Glomerular visceral epithelial cell (primary cell): Measurements from ENCODE around the gene NTM.
"Not testable (repeated sequence)": the region's sequence is repeated elsewhere in the genome, so short reads cannot be mapped to it uniquely, and the experiment has no call there.

Experiments used
- DNase-seq: peaks from one replicate; pipeline ENCODE4 v3.0.0-alpha.2; 2016; ENCODE audit errors: extremely low spot score

Gene NTM

DNA sequence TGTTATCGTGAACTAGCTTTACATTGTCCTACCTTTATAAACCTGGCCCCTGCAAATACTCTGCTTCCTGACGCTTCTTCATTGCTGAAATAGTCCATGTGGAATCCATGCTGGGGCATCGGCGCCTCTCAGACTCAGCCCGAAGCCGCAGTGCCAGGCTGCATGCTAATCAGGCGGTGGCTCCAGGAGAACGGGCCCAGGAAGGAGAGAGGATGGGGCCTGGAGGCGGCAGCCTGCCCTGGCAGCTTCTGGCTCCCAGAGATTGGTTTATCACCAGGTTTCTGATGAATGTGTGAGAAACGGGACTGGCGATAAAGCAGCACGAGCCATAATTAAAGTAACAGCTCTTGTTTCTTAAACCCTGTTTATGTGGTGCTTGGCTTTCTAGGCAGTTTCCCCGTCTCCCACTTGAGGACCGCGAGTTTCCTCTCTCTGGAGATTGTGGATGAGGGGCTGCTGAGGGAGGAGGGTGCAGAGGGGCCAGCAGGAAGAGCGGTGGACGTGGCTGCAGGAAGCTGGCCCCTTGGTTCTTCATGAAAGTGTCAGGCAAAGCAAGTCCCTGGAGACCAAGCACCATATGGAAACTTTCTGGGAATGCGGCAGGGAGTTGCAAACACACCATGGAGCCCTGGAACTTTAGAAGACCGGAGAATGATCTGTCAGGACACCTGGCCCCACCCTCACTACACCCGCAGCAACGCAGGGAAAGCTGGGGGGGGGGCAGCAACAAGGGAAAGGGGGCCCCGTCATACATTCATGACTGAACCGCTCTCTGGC, 93.4 kb downstream of the NTM start:
- no peak for DNase-seq

DNA sequence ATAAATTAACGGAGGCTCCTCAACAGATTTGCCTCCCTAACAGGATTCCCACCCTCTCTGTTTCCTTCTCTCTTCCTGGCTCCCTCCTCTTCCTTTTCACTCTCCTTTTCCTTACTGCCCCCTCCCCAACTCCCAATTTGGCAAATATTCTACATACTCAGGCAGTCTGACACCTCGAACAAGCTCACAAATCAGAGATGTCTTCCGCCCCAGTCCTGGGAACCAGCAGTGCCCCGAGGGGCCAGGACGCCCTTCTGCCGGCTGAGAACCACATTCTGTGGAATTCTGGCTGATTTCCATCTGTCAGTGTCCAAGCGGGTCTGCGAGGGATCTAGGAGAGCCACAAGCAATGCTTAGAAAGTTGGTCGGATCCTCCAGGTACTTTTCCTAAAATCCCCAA, 94.0 kb downstream of the NTM start:
- no peak for DNase-seq

GRCh38 chr11:131465039-131465438, 94.6 kb downstream of the NTM start:
- DNase-seq: no peak

- DNase-seq: no peak
Observed at GRCh38 chr11:131465746-131466145, 95.3 kb downstream of the NTM start.

DNA sequence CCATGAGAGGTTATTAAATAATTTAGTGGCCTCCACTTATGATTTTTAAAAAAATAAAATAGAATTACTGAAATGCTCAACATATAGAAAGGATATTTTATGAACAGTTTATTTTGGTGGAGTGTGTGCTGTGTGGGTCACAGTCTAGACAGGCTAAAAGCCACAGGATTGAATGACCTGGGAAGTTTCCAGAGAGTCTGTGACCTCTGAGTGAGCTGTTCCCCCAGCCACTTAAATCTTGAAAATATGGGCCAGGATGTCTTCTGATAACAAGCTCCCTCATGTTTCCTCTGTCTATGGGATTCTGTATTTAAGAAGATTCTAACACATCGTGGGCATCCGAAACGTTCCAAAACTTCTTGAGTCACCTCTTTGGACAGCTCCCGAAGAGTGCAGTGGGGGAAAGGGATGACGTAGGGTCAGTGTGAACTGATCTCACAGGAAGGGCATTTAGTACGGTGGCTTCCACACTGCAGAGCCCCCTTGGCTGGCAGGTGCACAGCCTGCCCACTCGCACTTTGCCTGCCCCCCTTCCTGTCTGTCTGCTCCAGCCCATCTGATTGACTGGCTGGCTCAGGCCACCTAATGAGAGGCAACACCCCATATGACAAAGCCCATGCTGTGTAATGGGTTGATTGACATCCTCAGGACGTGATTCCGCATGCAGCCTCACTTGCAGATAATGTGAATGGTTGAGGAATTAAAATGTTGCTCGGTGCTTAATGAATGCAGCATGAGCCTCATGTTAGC, 97.4 kb downstream of the NTM start:
- DNase-seq: no peak

- DNase-seq: no peak
Observed at GRCh38 chr11:131468565-131468964, 98.2 kb downstream of the NTM start.

- no peak for DNase-seq
Observed at GRCh38 chr11:131470216-131470925, 100.0 kb downstream of the NTM start.

DNA sequence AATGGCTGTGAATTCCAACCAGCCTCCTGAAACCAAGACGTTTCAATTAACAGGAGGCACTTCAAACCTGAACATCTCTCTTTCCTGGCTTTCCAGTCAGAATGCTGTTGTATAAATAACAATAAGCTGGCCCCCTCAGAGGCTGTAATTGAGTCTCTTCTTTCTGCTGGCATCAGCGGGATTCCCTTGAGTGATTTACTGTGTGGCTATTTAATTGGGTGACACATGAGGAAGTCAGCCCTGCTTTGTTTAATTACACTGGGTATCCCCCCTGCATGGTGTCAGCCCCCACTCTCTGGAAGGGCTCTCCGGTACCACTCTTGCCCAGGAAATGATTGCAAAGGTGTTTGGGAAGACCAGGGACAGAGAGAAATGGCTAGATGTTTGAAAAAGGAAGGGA, 101.6 kb downstream of the NTM start:
- DNase-seq: no peak

- no peak for DNase-seq
Observed at GRCh38 chr11:131474947-131475346, 104.5 kb downstream of the NTM start.

GRCh38 chr11:131476266-131476665, 105.9 kb downstream of the NTM start:
- no peak for DNase-seq

DNA sequence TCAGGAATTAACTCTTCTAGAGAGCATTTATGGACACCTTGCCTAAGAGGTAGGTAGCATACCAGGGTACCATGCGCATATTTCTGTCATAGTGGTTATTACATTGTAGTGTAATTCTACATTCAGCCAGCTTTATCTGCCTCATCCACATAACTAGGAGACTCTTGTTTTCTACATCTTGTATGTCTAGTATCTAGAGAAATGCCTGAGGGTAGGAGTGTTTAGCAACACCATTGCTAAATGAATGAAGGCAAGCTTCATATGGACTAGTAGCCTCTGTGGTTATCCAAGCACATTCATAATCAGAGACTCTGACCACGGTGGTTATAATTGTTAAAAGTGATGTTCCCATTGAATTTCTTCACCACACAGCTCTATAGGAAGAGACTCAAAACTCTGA, 107.9 kb downstream of the NTM start:
- no peak for DNase-seq

DNA sequence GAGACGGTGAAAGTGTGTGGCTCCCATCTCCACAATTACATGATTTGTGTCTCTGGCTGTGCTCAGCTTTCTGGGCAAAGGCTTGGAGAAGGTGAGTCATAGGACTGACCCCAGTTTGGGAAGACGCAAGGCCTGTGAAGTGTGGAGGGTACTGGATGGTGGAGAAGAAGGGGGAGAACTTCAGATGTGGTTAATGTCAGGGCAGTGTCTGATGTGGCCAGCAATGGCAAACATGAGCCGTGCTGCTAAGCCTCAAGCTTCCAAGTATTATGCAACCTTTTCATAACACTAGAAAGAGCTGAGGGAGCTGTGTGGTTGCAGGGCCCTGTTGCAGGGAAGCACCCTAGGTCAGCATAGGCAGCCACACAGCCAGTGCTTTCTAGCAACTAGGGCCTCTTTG, 110.9 kb downstream of the NTM start:
- peak; percentile 25 for DNase-seq

GRCh38 chr11:131481971-131482370, 111.6 kb downstream of the NTM start:
- DNase-seq: no peak

- no peak for DNase-seq
Observed at GRCh38 chr11:131483453-131483852, 113.0 kb downstream of the NTM start.

DNA sequence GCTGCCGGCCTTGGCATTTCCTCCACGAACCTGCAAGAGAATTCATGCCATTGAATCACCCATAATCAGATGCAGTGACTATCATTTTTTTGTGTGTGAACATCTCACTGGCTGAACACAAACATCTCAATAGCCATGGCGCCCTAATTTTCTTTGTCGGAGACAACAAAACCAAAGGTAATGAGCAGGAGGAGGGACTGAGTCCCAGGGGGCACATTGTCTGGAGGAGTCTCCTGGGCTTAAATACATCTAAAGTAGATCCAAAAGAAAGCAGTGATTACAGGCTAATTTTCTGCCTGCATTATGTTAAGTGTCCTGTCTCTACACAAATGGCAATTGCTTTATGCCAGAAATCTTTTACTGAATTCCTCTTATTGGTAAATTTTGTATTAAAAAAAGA, 113.5 kb downstream of the NTM start:
- no peak for DNase-seq

DNA sequence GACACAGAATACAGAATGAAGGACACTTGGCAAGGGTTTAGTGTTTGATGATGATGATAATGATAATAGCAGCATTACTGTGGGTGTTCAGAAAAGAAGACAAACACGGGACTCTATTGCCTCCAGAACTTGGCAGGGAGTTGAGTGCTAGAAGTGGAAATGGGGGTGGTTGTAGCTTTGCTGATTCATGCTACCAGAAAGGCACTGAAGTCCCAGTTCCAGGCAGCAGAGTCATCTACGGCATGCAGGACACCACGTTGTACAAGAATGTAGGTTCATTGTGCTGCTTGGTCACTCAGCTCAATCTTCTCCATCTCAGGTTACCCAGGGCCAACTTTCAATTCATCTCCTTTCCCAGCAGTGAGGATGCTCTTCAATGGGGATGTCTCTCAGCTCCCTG, 115.7 kb downstream of the NTM start:
- DNase-seq: no peak

- peak; percentile 28 for DNase-seq
Observed at GRCh38 chr11:131486937-131487635, 116.7 kb downstream of the NTM start.

GRCh38 chr11:131488238-131488637, 117.8 kb downstream of the NTM start:
- no peak for DNase-seq

DNA sequence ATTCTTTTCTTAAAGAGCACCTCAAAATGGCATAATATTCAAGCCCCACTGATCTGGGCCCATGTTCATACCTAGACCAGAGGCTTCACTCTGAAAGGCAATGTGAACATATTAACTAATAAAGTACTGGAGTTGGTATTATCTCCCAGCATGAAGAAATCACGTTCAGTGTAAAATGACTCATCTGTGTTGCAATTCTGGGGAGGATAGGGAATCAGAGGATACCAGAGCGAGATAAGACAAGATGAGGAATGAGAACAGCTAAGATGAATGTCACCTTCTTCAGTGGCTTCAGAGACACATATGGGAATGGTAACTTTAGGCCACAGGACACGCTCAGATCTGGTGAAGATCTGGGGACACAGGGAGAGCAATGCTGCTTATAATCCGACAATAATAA, 121.1 kb downstream of the NTM start:
- peak; percentile 22 for DNase-seq

- no peak for DNase-seq
Observed at GRCh38 chr11:131495423-131495822, 125.0 kb downstream of the NTM start.

- not testable (repeated sequence) for DNase-seq
Observed at GRCh38 chr11:131497686-131498085, 127.3 kb downstream of the NTM start.

DNA sequence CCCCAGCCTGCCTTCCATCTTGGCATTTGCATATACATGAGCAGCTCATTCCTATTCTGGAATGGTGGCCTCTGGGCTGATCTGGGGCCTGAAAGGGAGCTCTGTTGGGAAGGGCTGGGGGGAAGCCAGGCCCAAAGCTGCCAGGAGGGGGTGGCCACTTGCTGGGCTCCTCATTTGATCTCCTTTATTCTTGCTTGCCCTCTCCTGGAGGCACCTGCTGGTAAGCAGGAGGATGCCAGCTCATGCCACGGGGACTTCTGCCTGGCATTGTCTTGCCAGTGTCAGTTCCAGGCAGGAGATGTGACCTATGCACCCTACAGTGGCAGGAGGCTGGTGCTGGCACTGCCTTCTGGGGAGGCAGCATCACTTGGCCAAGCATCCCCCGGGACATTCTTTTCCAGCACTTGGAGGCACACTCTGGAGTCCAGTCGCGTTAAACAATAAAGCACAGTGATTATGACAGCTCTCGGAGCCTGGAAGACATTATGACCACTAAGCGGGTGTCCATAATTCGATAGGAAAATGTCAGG, 128.3 kb downstream of the NTM start:
- no peak for DNase-seq
